Stimulated activated naive CD4-positive, alpha-beta T cell (primary cell): Measurements from ENCODE around the gene PRR5.
"Not testable (repeated sequence)": the region's sequence is repeated elsewhere in the genome, so short reads cannot be mapped to it uniquely, and the experiment has no call there.

ENCODE experiments used
- DNase-seq, 6 experiments: peaks; one replicate each; lab custom pipeline; 2025; lab: John Stamatoyannopoulos, UW

The PRR5 gene

GRCh38 chr22:44735518-44736428 is 33.8 kb downstream of the PRR5 start:
- peak; percentile 38 to 87 (median 74) for DNase-seq

- DNase-seq = no peak
Observed at GRCh38 chr22:44736581-44737405, 34.8 kb downstream of the PRR5 start.

- DNase-seq = no peak
Observed at GRCh38 chr22:44737406-44738346, 35.7 kb downstream of the PRR5 start.

GRCh38 chr22:44738347-44738715 is 36.3 kb downstream of the PRR5 start:
- DNase-seq = no peak

GRCh38 chr22:44739024-44739423 is 37.0 kb downstream of the PRR5 start:
- no peak for DNase-seq

GRCh38 chr22:44739666-44740065 is 37.7 kb downstream of the PRR5 start:
- not testable (repeated sequence) for DNase-seq

GRCh38 chr22:44740307-44740706 is 38.3 kb downstream of the PRR5 start:
- DNase-seq = no peak

- no peak for DNase-seq
Observed at GRCh38 chr22:44741929-44742328, 39.9 kb downstream of the PRR5 start.

- DNase-seq = no peak
Observed at GRCh38 chr22:44743247-44743646, 41.2 kb downstream of the PRR5 start.

- DNase-seq = no peak
Observed at GRCh38 chr22:44743804-44744211, 41.8 kb downstream of the PRR5 start.

- DNase-seq = no peak
Observed at GRCh38 chr22:44745853-44746789, 44.1 kb downstream of the PRR5 start.

GRCh38 chr22:44747784-44748127 is 45.8 kb downstream of the PRR5 start:
- DNase-seq = not testable (repeated sequence)

GRCh38 chr22:44748524-44748923 is 46.5 kb downstream of the PRR5 start:
- DNase-seq = no peak

GRCh38 chr22:44750481-44750880 is 48.5 kb downstream of the PRR5 start:
- DNase-seq = no peak

- peak in 2 of 6 experiments; percentile 19 to 26 for DNase-seq
Observed at GRCh38 chr22:44752285-44753188, 50.5 kb downstream of the PRR5 start, which contains the start of gene ARHGAP8. TSS of gene ARHGAP8 (plus strand) at chr22:44752575. CDS start at chr22:44786528, 33,953 bp downstream.

- DNase-seq = no peak
Observed at GRCh38 chr22:44753189-44754042, 51.4 kb downstream of the PRR5 start.

- no peak for DNase-seq
Observed at GRCh38 chr22:44754998-44755397, 53.0 kb downstream of the PRR5 start.

- no peak for DNase-seq
Observed at GRCh38 chr22:44755417-44755816, 53.4 kb downstream of the PRR5 start.

GRCh38 chr22:44755956-44756361 is 54.0 kb downstream of the PRR5 start:
- no peak for DNase-seq
